ENCODE data around the gene ZG16.
"Not testable (repeated sequence)": the region's sequence is repeated elsewhere in the genome, so short reads cannot be mapped to it uniquely, and the experiment has no call there.

Gene ZG16
- total RNA-seq = 0 reads per million in 2 donors

- DNase-seq = no peak
Measured at GRCh38 chr16:29777576-29778350, at the start of gene ZG16. ZG16 (plus strand) TSS chr16:29778256; CDS start chr16:29779267, 1,011 bp downstream.

DNA sequence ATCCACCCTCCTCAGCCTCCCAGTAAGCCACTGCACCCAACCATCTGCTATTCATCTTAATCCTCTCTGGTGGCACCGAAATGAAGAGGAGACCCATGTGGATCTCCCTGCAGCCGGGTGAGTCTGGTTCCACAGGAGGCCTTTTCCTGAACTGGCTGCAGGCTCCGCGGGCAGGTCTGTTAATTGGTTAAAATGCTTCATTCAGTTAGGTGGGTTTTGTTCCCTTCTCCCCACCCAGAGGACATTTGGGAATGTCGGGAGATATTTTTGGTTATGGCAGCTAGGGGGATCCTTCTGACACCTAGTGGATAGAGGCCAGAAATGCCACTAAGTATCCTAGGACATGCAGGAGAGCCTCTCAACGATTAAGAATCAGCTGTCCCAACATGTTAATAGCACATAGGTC, 48.9 kb upstream of the ZG16 start:
- DNase-seq = no peak

DNA sequence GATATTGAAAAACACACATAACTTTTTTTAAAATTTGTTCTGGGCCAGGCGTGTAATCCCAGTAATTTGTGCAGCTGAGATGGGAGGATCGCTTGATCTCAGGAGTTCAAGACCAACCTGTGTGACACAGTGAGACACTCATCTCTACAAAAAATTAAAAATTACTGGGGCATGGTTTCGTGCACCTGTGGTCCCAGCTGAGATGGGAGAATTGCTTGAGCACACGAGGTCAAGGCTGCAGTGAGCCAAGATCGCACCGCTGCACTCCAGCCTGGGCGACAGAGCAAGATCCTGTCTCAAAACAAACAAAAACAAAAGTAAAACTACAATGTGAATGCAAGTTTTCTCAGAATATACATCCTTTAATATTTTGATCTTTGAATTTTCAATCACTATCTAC, 47.4 kb upstream of the ZG16 start:
- no peak for DNase-seq

- DNase-seq = not testable (repeated sequence)
Measured at GRCh38 chr16:29731768-29732601, 46.1 kb upstream of the ZG16 start.

DNA sequence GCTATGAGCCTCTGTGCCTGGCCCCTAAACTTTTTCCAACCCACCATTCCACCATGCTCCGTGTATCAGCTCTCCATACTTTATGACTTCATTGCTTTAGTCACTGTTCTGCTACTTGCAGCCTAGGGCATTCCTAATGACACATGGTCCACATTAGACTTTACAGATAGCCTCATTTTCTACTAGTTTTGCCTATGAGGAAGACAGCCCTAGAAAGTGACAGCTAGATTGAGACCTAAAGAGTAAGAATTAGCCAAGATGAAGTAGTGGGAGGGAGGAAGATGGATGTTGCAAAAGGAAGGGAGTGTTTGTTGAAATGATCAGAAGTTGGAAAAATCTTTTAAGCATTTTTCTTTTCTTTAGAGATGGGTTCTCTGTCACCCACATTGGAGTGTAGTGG, 43.3 kb upstream of the ZG16 start:
- DNase-seq = no peak

- no peak for DNase-seq
Measured at GRCh38 chr16:29736112-29736511, 41.9 kb upstream of the ZG16 start.

DNA sequence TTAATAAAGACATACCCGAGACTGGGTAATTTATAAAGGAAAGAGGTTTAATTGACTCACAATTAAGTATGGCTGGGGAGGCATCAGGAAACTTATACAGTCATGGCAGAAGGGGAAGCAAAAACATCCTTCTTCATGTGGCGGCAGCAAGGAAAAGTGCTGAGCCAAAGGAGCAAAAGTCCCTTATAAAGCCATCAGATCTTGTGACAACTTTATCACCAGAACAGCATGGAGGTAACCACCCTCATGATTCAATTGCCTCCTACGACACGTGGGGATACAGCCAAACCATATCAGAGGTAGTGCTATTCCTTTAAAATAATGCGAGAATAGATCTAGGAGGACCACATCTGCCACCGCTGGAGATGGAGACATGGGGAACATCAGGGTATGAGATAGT, 41.3 kb upstream of the ZG16 start:
- DNase-seq = no peak

DNA sequence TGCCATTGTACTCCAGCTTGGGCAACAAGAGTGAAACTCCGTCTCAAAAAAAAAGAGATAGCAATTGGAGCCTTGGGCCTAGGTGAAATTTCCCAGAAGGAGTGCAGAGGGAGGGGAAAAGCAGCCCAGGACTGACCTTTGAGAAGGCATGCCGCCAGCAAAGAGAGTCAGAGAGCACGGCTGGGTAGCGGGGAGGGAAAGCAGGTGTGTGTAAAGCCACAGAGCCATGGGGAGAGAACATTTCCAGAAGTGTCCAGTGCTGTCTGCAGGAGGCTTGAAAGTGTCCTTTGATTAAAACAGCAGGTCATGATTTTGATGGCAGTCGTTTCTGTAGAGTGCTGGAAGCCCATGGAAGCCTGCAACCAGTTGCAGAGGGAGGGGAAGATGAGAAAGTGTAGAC, 40.3 kb upstream of the ZG16 start:
- no peak for DNase-seq

- peak; percentile 40 for DNase-seq
Measured at GRCh38 chr16:29738514-29738913, 39.5 kb upstream of the ZG16 start.

DNA sequence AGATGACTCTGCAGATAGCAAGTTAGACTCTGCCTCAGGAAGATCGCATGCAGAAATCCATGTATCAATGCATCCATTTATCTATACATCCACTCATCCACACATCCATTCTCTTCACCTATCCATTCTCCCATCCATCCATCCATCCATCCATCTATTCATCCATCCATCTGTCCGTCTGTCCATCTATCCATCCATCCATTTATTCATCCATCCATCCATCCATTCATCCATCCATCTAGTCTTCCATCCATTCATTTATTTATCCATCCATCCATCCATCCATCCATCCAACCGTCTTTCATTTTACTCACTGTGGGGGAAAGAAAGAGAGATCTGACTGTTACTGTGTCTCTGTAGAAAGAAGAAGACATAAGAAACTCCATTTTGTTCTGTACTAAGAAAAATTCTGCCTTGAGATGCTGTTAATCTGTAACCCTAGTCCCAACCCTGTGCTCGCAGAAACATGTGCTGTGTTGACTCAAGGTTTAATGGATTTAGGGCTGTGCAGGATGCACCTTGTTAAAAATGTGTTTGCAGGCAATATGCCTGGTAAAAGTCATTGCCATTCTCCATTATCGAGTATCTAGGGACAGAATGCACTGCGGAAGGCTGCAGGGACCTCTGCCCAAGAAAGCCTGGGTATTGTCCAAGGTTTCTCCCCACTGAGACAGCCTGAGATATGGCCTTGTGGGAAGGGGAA, 38.0 kb upstream of the ZG16 start:
- not testable (repeated sequence) for DNase-seq

- DNase-seq = not testable (repeated sequence)
Measured at GRCh38 chr16:29740630-29741015, 37.4 kb upstream of the ZG16 start.

- DNase-seq = no peak
Measured at GRCh38 chr16:29742683-29743275, 35.3 kb upstream of the ZG16 start.

DNA sequence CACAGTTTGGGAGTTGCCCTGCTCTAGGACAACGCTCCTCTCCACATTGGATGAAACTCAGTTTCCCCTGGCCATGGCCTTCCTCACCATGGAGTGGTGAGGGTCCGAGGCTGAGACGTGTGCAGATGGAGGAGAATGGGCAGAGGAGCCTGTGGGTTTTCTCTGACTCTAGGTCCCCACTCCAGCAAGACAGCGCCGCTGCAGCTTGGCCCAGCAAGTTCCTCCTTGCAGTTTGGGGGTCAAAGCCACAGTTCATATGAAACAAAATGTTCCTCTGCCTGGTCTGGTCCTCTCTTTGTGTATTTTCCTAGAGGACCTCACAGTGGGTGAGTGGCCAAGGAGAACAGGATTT, 34.6 kb upstream of the ZG16 start:
- no peak for DNase-seq

DNA sequence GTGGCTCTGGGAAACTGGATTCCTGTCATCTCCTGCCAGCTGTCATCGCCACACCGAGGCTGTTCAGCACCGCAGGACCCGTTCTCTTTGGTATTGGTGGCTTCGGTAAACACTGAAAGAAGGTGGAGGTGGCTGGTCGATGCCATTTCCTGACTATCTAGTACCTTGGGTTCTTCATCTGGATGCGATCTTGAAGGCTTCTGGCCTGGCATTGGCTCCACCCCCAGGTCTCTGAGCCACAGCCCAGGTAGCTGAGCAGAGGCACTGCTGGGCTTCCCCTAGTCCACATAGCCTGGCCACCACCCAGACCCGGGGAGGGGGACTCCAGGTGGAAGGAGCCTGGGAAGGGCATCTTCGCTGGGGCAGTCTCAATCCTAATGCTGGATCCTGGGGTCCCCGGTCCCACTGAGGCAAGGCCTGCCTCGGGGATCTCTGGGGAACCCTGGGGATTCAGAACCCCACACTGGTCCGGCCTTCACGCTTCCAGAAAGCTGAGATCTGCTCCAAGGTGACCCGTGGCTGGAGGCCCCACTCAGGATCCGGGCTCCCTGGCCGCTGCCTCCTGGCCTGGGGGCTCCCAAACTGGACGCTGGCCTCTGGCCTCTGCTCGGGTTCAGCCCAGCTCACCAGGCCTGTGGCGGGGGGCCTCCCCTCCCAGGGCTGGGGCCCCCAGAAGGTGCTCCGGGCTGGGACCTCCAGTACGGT, 34.1 kb upstream of the ZG16 start:
- peak; percentile 45 for DNase-seq

GRCh38 chr16:29744541-29745101, 33.4 kb upstream of the ZG16 start:
- DNase-seq = no peak

- DNase-seq = peak; percentile 25
Measured at GRCh38 chr16:29745121-29745852, 32.8 kb upstream of the ZG16 start.

GRCh38 chr16:29745853-29746345, 32.2 kb upstream of the ZG16 start, which contains the start of gene C16orf54:
C16orf54 (minus strand) TSS chr16:29745990; CDS start chr16:29744951, 1,039 bp downstream.
- peak; percentile 95 for DNase-seq

GRCh38 chr16:29746518-29746917, 31.5 kb upstream of the ZG16 start:
- not testable (repeated sequence) for DNase-seq

- no peak for DNase-seq
Measured at GRCh38 chr16:29747947-29748759, 29.9 kb upstream of the ZG16 start.

DNA sequence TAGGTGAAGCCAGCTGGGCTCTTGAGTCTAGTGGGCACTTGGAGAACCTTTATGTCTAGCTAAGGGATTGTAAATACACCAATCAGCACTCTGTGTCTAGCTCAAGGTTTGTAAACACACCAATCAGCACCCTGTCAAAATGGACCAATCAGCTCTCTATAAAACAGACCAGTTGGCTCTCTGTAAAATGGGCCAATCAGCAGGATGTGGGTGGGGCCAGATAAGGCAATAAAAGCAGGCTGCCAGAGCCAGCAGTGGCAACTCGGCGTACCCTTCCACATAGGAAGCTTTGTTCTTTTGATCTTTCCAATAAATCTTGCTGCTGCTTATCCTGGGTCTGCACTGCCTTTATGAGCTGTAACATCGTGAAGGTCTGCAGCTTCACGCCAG, 29.3 kb upstream of the ZG16 start:
- not testable (repeated sequence) for DNase-seq
